Fibroblast of skin of back (primary cell): ENCODE results near the gene MCTP1.
"Not testable (repeated sequence)": the region's sequence is repeated elsewhere in the genome, so short reads cannot be mapped to it uniquely, and the experiment has no call there.

Source experiments
- DNase-seq: peaks from one replicate; pipeline ENCODE4 v3.0.0-alpha.2; 2013

Gene MCTP1

GRCh38 chr5:95178046-95178651 is 106.7 kb downstream of the MCTP1 start:
- DNase-seq, result peak; percentile 98

GRCh38 chr5:95177456-95177855 is 107.4 kb downstream of the MCTP1 start:
- peak; percentile 22 for DNase-seq

GRCh38 chr5:95175106-95175505 is 109.8 kb downstream of the MCTP1 start:
- no peak for DNase-seq

- no peak for DNase-seq
These were observed 112.2 kb downstream of the MCTP1 start for GRCh38 chr5:95172659-95173058.

GRCh38 chr5:95164861-95165260 is 120.0 kb downstream of the MCTP1 start:
- DNase-seq, result no peak

- no peak for DNase-seq
These were observed 121.8 kb downstream of the MCTP1 start for GRCh38 chr5:95163079-95163478.

GRCh38 chr5:95162231-95162992 is 122.5 kb downstream of the MCTP1 start:
- no peak for DNase-seq

- no peak for DNase-seq
These were observed 125.3 kb downstream of the MCTP1 start for GRCh38 chr5:95159603-95160002.

- DNase-seq, result no peak
These were observed 129.0 kb downstream of the MCTP1 start for GRCh38 chr5:95155888-95156287.

GRCh38 chr5:95153511-95153910 is 131.4 kb downstream of the MCTP1 start:
- no peak for DNase-seq

- DNase-seq, result no peak
These were observed 132.4 kb downstream of the MCTP1 start for GRCh38 chr5:95152535-95152934.

GRCh38 chr5:95152131-95152530 is 132.8 kb downstream of the MCTP1 start:
- DNase-seq, result no peak

- DNase-seq, result no peak
These were observed 133.2 kb downstream of the MCTP1 start for GRCh38 chr5:95151694-95152093.

GRCh38 chr5:95149387-95149786 is 135.5 kb downstream of the MCTP1 start:
- DNase-seq, result no peak

GRCh38 chr5:95148453-95148852 is 136.4 kb downstream of the MCTP1 start:
- DNase-seq, result no peak

GRCh38 chr5:95143858-95144257 is 141.0 kb downstream of the MCTP1 start:
- not testable (repeated sequence) for DNase-seq

- DNase-seq, result no peak
These were observed 142.7 kb downstream of the MCTP1 start for GRCh38 chr5:95142145-95142544.

GRCh38 chr5:95141141-95141540 is 143.8 kb downstream of the MCTP1 start:
- DNase-seq, result no peak

- DNase-seq, result no peak
These were observed 150.6 kb downstream of the MCTP1 start for GRCh38 chr5:95134326-95134725.

GRCh38 chr5:95132096-95132495 is 152.8 kb downstream of the MCTP1 start:
- DNase-seq, result no peak

- DNase-seq, result peak; percentile 7
These were observed 154.0 kb downstream of the MCTP1 start for GRCh38 chr5:95130941-95131340.

GRCh38 chr5:95124731-95125130 is 160.2 kb downstream of the MCTP1 start:
- no peak for DNase-seq

GRCh38 chr5:95124101-95124500 is 160.8 kb downstream of the MCTP1 start:
- DNase-seq, result no peak

- no peak for DNase-seq
These were observed 170.0 kb downstream of the MCTP1 start for GRCh38 chr5:95114902-95115301.
